ENCODE results near the gene BCO1. TPM values are rescaled to one million over a fixed set of nuclear protein-coding genes. Genes with fewer than 3 reads are reported as not detected.

Gene BCO1
- polyA plus RNA-seq, 1 donor, result 0.05 TPM

DNA sequence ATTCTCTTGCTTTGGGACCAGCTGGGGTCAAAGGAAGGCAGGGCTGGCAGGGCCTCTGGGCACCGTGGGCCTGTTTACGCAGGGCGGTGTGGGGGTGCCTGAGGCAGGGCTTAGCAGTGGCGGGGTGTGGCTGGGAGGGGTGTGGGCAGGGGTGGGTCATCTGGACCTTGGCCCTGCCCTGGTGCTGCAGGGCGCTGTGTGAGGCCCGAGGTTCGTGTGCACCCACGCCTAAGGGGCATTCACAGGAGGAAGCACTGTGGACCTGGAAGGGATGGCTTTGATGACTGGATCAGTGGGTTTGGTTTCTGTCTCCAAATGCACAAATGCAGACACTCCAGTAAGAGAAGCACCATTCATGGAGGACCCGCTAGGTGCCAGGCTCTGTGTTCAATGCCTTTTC lies 37.3 kb downstream of the BCO1 start:
- no peak for DNase-seq (ENCODE audit: low read depth)

- DNase-seq (ENCODE audit: low read depth), result no peak
Measured at GRCh38 chr16:81276323-81276722, 37.8 kb downstream of the BCO1 start.

DNA sequence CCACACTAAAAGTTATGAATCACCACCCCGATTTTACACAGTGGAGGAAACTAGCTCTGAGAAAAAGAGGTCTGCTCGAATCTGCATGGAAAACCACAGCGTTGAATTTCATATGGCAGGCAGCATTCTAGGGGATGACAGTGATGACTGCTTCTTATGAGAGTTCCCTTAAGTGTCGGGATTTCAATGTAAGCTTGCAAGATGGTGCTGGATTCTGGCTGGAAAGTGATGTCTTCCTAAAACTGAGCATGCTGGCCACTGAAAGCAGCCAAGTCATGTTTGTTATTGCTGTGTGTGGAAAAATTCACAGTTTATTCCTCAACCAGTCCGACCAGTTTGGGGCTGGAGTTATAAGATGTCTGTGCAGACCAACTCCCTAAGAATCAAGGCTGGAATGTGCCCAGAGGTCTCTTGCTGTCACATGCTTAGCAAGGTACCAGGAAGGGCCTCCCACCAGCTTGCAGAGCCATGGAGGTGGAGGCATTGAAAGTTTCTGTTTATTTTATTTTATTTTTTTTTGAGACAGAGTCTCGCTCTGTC lies 39.1 kb downstream of the BCO1 start:
- no peak for DNase-seq (ENCODE audit: low read depth)

GRCh38 chr16:81278526-81278925 lies 40.0 kb downstream of the BCO1 start:
- DNase-seq (ENCODE audit: low read depth), result no peak

DNA sequence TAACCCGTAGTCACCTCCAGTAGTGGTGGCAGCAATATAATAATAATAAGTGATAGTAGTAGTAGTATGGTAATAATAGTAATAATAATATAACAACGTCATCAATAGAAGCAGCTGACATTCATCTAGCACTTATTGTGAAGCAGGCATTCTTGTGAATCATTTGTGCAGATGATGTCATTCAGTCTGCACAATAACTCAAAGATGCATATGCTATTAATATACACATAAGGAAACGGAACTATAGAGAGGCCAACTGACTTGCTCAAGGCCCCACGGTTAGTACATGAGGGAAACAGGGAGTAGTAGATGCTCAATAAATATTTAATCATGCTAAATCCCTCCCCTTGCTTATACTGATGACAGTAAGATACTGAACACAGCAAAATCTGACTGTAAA lies 40.9 kb downstream of the BCO1 start:
- DNase-seq (ENCODE audit: low read depth), result no peak

DNA sequence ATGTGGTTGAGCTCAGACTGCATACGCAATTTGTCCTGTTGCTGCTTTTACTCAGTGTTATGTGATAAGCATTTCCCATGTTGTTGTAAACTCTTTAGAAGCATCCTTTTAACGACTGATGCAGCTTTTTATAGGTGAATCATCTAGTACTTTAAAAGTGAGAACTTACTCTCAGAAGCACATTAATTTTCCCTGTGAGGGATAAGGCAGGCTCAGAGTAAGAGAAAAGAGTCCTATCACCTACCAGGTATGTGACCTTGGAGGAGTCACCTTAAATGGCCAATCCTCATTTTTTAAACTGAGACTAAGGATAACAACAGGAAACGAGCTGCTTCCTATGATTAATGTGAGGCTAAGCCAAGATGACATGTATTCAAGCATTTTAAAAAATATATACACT lies 41.9 kb downstream of the BCO1 start:
- no peak for DNase-seq (ENCODE audit: low read depth)

- no peak for DNase-seq (ENCODE audit: low read depth)
Measured at GRCh38 chr16:81283044-81283443, 44.6 kb downstream of the BCO1 start.

- DNase-seq (ENCODE audit: low read depth), result no peak
Measured at GRCh38 chr16:81284995-81285600, 46.6 kb downstream of the BCO1 start.

DNA sequence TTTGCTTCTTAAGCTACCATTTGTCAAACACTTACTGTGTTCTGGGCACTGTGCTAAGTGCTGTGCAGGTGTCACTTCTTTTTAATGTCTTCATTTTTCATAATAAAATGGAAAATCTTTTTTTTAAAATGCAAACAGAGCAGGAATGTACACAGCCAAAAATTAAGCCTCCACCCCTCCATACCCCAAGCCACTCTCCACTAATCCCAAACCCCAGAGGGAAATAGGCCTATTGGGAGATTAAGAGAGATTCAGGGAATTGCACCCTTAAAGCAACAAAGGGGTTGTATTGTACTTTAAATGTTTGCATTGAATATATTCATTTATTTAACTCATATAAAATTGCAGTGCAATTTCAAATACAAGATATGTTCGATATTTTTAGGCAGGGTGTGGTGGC lies 47.7 kb downstream of the BCO1 start:
- no peak for DNase-seq (ENCODE audit: low read depth)

DNA sequence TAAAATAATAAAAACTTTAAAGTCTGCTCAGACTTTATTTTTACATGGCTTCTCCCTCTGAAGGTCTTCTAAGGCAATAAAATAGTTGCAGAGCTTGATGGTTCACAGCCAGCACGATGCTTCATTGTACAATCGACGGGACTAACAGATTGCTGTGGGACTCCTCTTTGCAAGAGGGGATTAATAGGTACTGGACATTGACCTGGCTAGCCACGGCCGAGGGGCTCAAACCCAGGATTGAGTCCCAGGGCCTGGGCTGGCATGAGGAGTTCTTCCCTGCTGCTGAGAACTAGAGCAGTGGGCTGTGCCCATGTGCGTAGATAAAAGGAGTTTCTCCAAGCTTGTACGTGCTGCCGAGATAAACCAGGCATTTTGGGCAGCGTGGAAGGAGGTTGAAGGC lies 52.6 kb downstream of the BCO1 start:
- DNase-seq (ENCODE audit: low read depth), result no peak

- no peak for DNase-seq (ENCODE audit: low read depth)
Measured at GRCh38 chr16:81292936-81293335, 54.4 kb downstream of the BCO1 start.

GRCh38 chr16:81293909-81294802 lies 55.7 kb downstream of the BCO1 start:
- no peak for DNase-seq (ENCODE audit: low read depth)

- DNase-seq (ENCODE audit: low read depth), result no peak
Measured at GRCh38 chr16:81296631-81297030, 58.1 kb downstream of the BCO1 start.

- DNase-seq (ENCODE audit: low read depth), result no peak
Measured at GRCh38 chr16:81307770-81308169, 69.3 kb downstream of the BCO1 start.

DNA sequence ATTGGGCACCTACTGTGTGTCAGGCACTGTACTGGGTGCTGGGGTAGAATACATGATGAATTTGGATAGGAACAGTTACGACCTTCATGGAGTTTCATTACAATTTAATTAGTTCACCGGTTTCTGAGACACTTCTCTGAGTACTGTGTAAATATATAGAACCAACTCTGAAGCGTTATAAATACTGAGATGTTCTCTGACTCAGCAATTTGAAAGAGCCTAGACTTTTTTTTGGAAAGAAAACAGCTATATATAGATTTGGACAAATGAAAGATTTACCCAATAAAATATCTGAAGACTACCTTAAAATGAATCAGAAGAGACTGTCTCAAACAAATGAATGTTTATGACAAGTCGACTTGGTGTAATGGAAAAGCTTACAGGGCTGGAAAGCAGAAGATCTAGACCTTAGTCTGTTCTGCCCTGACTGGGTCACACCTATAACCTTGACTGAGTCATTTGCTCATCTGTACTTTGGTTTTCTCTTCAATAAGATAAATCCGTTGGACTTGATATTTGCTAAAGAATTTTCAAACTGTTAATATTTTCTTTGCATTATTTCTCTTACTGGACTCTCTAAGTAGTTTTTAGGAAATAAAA lies 71.7 kb downstream of the BCO1 start:
- DNase-seq (ENCODE audit: low read depth), result no peak

- no peak for DNase-seq (ENCODE audit: low read depth)
Measured at GRCh38 chr16:81311762-81312161, 73.3 kb downstream of the BCO1 start.

DNA sequence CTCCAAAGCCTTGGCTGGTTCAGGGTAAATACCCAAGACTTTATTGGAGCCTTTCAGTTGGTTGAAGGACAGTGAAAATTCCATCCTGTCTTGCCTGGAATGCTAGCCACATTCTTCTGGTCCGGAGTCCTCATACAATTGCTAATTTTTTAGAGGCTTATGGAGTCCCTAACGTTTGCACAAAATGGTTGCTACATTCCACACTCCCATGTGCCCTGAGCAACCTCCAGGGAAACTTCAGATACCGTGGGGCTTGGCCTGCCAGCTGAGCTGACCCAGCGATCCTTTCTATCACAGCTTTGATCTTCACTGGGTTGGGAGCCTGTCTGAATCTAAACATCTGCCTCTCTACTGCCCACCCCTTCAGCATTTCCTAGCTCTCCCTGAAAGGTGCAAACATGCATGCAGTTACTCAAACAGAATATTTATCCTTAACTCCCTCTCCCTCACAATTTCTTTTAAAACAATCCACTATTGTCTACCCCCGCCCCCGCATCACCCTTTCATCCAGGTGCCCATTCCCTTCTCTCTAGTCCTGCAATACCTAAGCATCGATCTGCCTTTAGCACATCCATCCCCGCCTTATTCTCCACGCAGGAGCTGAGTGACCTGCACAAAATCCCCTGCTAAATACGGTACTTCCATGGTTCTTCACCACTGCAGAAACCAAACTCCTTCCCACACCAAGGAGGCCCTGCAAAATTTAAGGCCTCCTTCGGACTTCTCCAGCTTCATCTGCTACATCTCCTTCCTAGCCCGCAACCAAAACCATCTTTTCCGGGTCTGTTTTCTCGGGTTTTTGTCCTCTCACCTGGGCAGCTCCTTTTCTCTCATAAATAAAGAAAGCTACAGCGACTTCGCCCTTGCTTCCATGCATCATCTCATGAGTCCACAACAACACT lies 75.5 kb downstream of the BCO1 start:
- no peak for DNase-seq (ENCODE audit: low read depth)

GRCh38 chr16:81314603-81315270 lies 76.2 kb downstream of the BCO1 start, which contains the start of gene GAN:
TSS of gene GAN (plus strand) at chr16:81314962. CDS start at chr16:81315114, 152 bp downstream.
- peak; percentile 83 for DNase-seq (ENCODE audit: low read depth)

GRCh38 chr16:81315271-81316175 lies 77.0 kb downstream of the BCO1 start:
- no peak for DNase-seq (ENCODE audit: low read depth)

- no peak for DNase-seq (ENCODE audit: low read depth)
Measured at GRCh38 chr16:81316176-81316496, 77.6 kb downstream of the BCO1 start.
